Stimulated activated CD4-positive, alpha-beta T cell treated with anti-CD3 and anti-CD28 coated beads, Interleukin-4, amount 100 ng/mL, for 1 hour (primary cell): ENCODE measurements around the gene SS18L1.

Experiments used
- DNase-seq: peaks from one replicate; pipeline ENCODE4 v3.0.0-alpha.2; 2020

Gene SS18L1

GRCh38 chr20:62120365-62120762, 23.2 kb upstream of the SS18L1 start:
- DNase-seq, result no peak

GRCh38 chr20:62120990-62121775, 22.4 kb upstream of the SS18L1 start:
- DNase-seq, result no peak

GRCh38 chr20:62121776-62122653, 21.6 kb upstream of the SS18L1 start, which contains the start of gene LSM14B:
Gene LSM14B, plus strand, starts transcription at chr20:62122475. Its CDS starts 192 bp downstream, at chr20:62122667.
- peak; percentile 99 for DNase-seq

GRCh38 chr20:62122654-62123449, 20.7 kb upstream of the SS18L1 start:
- DNase-seq, result peak; percentile 52

- no peak for DNase-seq
Observed at GRCh38 chr20:62123450-62124118, 20.0 kb upstream of the SS18L1 start.

- no peak for DNase-seq
Observed at GRCh38 chr20:62126141-62126540, 17.4 kb upstream of the SS18L1 start.

GRCh38 chr20:62127799-62128198, 15.8 kb upstream of the SS18L1 start:
- no peak for DNase-seq

- DNase-seq, result no peak
Observed at GRCh38 chr20:62128502-62128901, 15.1 kb upstream of the SS18L1 start.

- DNase-seq, result no peak
Observed at GRCh38 chr20:62129731-62130531, 13.6 kb upstream of the SS18L1 start.

GRCh38 chr20:62131560-62132320, 11.8 kb upstream of the SS18L1 start:
- DNase-seq, result no peak

- DNase-seq, result no peak
Observed at GRCh38 chr20:62132421-62132820, 11.1 kb upstream of the SS18L1 start.

GRCh38 chr20:62133051-62133845, 10.3 kb upstream of the SS18L1 start:
- no peak for DNase-seq

- DNase-seq, result no peak
Observed at GRCh38 chr20:62133864-62134263, 9.7 kb upstream of the SS18L1 start.

GRCh38 chr20:62134735-62135231, 8.8 kb upstream of the SS18L1 start:
- DNase-seq, result no peak

- DNase-seq, result no peak
Observed at GRCh38 chr20:62135573-62136266, 7.8 kb upstream of the SS18L1 start.

GRCh38 chr20:62136283-62137091, 7.1 kb upstream of the SS18L1 start:
- DNase-seq, result peak; percentile 69

- DNase-seq, result no peak
Observed at GRCh38 chr20:62137092-62137384, 6.5 kb upstream of the SS18L1 start.

- DNase-seq, result no peak
Observed at GRCh38 chr20:62137478-62138203, 5.9 kb upstream of the SS18L1 start.
